GM21390 (cell line): ENCODE data around the gene ZBTB8A.

Experiments used
- ATAC-seq: cut with Tn5 transposase; IDR thresholded peaks from one replicate; pipeline ENCODE4 v1.9.1; 2021; ENCODE audit not compliant: unreplicated experiment

ZBTB8A gene

GRCh38 chr1:32651461-32652073, 112.3 kb downstream of the ZBTB8A start:
- no peak for ATAC-seq

DNA sequence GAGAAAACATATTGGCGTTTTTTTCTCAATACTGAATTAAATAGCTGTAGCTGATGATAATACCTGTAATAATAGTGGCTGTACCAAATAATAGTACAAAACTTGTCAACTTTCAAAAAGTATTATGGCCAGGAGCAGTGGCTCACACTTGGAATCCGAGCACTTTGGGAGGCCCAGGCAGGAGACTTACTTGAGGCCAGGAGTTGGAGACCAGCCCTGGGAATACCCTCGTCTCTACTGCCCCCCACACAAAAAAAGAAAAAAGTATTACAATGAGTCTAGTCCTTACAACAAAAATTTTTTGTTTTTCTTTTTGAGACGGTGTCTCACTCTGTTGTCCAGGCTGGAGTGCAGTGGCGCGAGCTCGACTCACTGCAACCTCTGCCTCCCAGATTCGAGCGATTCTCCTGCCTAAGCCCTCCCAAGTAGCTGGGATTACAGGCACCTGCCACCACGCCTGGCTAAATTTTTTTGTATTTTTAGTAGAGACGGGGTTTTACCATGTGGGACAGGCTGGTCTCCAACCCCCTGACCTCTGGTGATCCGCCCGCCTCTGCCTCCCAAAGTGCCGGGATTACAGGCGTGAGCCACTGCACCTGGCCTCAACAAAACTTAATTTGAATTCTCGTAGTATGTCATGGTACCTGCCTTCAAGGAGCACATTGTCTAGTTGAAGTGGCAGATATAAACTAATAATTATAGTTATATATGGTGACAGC, 113.2 kb downstream of the ZBTB8A start:
- ATAC-seq, result no peak
